WTC11 (cell line): ENCODE measurements around the gene USP11. TPM values are rescaled to one million over a fixed set of nuclear protein-coding genes. Genes with fewer than 3 reads are reported as not detected.

Experiments
- ATAC-seq: fragments of 200-7000 bp; cut with Tn5 transposase; 2 replicates; pipeline ENCODE4 v1.10.0; 2021; ENCODE audit warnings: mild to moderate bottlenecking, moderate library complexity
- CTCF ChIA-PET: fragments of 300-600 bp; sonication (Branson Sonifier 250); formaldehyde crosslinking; loops from one replicate; lab custom pipeline; 2021; ENCODE audit warnings: antibody characterized with exemption; lab: Charles Lee
- POLR2A ChIA-PET: fragments of 350-600 bp; sonication (Branson Sonifier 250); formaldehyde crosslinking; loops from one replicate; lab custom pipeline; 2021; ENCODE audit warnings: antibody characterized with exemption; lab: Charles Lee
- DNase-seq: peaks from one replicate; pipeline ENCODE4 v3.0.0; 2021; ENCODE audit warnings: low spot score
- H3K27ac Mint-ChIP-seq: 2 replicates; pipeline ENCODE4 v1.8.0; 2021; ENCODE audit warnings: mixed read lengths
- H3K27me3 Mint-ChIP-seq: 2 replicates; pipeline ENCODE4 v1.8.0; 2021; ENCODE audit warnings: low read depth, mild to moderate bottlenecking, moderate library complexity, mixed read lengths
- H3K36me3 Mint-ChIP-seq: 2 replicates; pipeline ENCODE4 v1.8.0; 2021; ENCODE audit warnings: mixed read lengths
- H3K4me1 Mint-ChIP-seq: 2 replicates; pipeline ENCODE4 v1.8.0; 2022; ENCODE audit warnings: mixed read lengths
- H3K4me3 Mint-ChIP-seq: 2 replicates; pipeline ENCODE4 v1.8.0; 2021; ENCODE audit warnings: mild to moderate bottlenecking, moderate library complexity, mixed read lengths
- H3K9me3 Mint-ChIP-seq: 2 replicates; pipeline ENCODE4 v1.8.0; 2021; ENCODE audit warnings: mixed read lengths
- CREM ChIP-seq: sonication (generic); formaldehyde crosslinking; IDR thresholded peaks from 2 replicates; pipeline ENCODE4 v1.8.1; 2022; ENCODE audit warnings: mild to moderate bottlenecking, missing genetic modification reagents, moderate library complexity
- ESRRA ChIP-seq: sonication (generic); formaldehyde crosslinking; IDR thresholded peaks from 2 replicates; pipeline ENCODE4 v1.8.1; 2022; ENCODE audit warnings: mild to moderate bottlenecking, missing genetic modification reagents, borderline replicate concordance
- FOXK1 ChIP-seq: sonication (generic); formaldehyde crosslinking; IDR thresholded peaks from 2 replicates; pipeline ENCODE4 v1.8.0; 2022; ENCODE audit warnings: mild to moderate bottlenecking, moderate library complexity, missing genetic modification reagents
- GABPB1 ChIP-seq: sonication (generic); formaldehyde crosslinking; IDR thresholded peaks from 2 replicates; pipeline ENCODE4 v1.8.1; 2023; ENCODE audit warnings: mild to moderate bottlenecking, missing genetic modification reagents
- HMGA2 ChIP-seq: fragments of 250-450 bp; sonication (Bioruptor Pico); IDR thresholded peaks from 2 replicates; pipeline ENCODE4 v1.4.0; 2021; ENCODE audit warnings: mild to moderate bottlenecking, moderate library complexity
- MXD4 ChIP-seq: fragments of 250-450 bp; sonication (Bioruptor Pico); IDR thresholded peaks from 2 replicates; pipeline ENCODE4 v1.8.0; 2021; ENCODE audit warnings: mild to moderate bottlenecking, moderate library complexity, borderline replicate concordance
- NFYB ChIP-seq: sonication (generic); formaldehyde crosslinking; conservative IDR thresholded peaks from 2 replicates; pipeline ENCODE4 v1.8.0; 2022; ENCODE audit warnings: low read depth, missing genetic modification reagents
- NR1H2 ChIP-seq: sonication (generic); formaldehyde crosslinking; IDR thresholded peaks from 2 replicates; pipeline ENCODE4 v1.9.0; 2021; ENCODE audit warnings: mild to moderate bottlenecking, moderate library complexity, missing genetic modification reagents
- NR3C1 ChIP-seq: sonication (generic); formaldehyde crosslinking; conservative IDR thresholded peaks from 2 replicates; pipeline ENCODE4 v1.8.1; 2023; ENCODE audit warnings: low read depth, mild to moderate bottlenecking, missing genetic modification reagents
- PRRX2 ChIP-seq: fragments of 250-450 bp; sonication (Bioruptor Pico); IDR thresholded peaks from 2 replicates; pipeline ENCODE4 v1.8.0; 2021; ENCODE audit warnings: mild to moderate bottlenecking
- TEAD4 ChIP-seq: sonication (generic); formaldehyde crosslinking; IDR thresholded peaks from 2 replicates; pipeline ENCODE4 v1.8.0; 2022; ENCODE audit warnings: mild to moderate bottlenecking, missing genetic modification reagents
- ZNF138 ChIP-seq: sonication (generic); formaldehyde crosslinking; conservative IDR thresholded peaks from 2 replicates; pipeline ENCODE4 v1.8.1; 2022; ENCODE audit warnings: mild to moderate bottlenecking, moderate library complexity, missing genetic modification reagents
- ZNF317 ChIP-seq: sonication (generic); formaldehyde crosslinking; IDR thresholded peaks from 2 replicates; pipeline ENCODE4 v1.8.1; 2023; ENCODE audit warnings: low read depth, mild to moderate bottlenecking, moderate library complexity, missing genetic modification reagents, borderline replicate concordance
- ZNF416 ChIP-seq: fragments of 250-450 bp; sonication (Bioruptor Pico); IDR thresholded peaks from 2 replicates; pipeline ENCODE4 v1.9.0; 2021; ENCODE audit warnings: mild to moderate bottlenecking, inconsistent platforms
- ZNF671 ChIP-seq: fragments of 250-450 bp; sonication (Bioruptor Pico); IDR thresholded peaks from 2 replicates; pipeline ENCODE4 v1.8.0; 2021; ENCODE audit warnings: mild to moderate bottlenecking
- total RNA-seq: library from RNA; stranded (reverse); gene quantifications from 3 replicates; pipeline ENCODE4 v1.2.3, GENCODE V29; 2021
- TF ChIP-seq, protein P1 (sequence below): sonication (generic); formaldehyde crosslinking; IDR thresholded peaks from 2 replicates; pipeline ENCODE4 v1.8.0; 2023; ENCODE audit warnings: missing genetic modification reagents
- TF ChIP-seq, protein P2 (sequence below): fragments of 250-450 bp; sonication (Bioruptor Pico); IDR thresholded peaks from 2 replicates; pipeline ENCODE4 v1.8.0; 2021; ENCODE audit warnings: mild to moderate bottlenecking
- TF ChIP-seq, protein P3 (sequence below): sonication (generic); formaldehyde crosslinking; IDR thresholded peaks from 2 replicates; pipeline ENCODE4 v1.8.1; 2023; ENCODE audit warnings: mild to moderate bottlenecking, missing genetic modification reagents, moderate library complexity
- TF ChIP-seq, protein P4 (sequence below): sonication (generic); formaldehyde crosslinking; IDR thresholded peaks from 2 replicates; pipeline ENCODE4 v1.8.1; 2023; ENCODE audit warnings: mild to moderate bottlenecking, missing genetic modification reagents, borderline replicate concordance
- TF ChIP-seq, protein P5 (sequence below): fragments of 250-450 bp; sonication (Bioruptor Pico); IDR thresholded peaks from 2 replicates; pipeline ENCODE4 v1.9.0; 2021; ENCODE audit warnings: mild to moderate bottlenecking, borderline replicate concordance
- TF ChIP-seq, protein P6 (sequence below): fragments of 250-450 bp; sonication (Bioruptor Pico); IDR thresholded peaks from 2 replicates; pipeline ENCODE4 v1.9.0; 2021; ENCODE audit warnings: mild to moderate bottlenecking
- TF ChIP-seq, protein P7 (sequence below): sonication (generic); formaldehyde crosslinking; IDR thresholded peaks from 2 replicates; pipeline ENCODE4 v1.8.1; 2023; ENCODE audit warnings: mild to moderate bottlenecking, moderate library complexity, missing genetic modification reagents

Gene USP11
- total RNA-seq, 1 experiment from 2014 or later = 86.8 TPM

DNA sequence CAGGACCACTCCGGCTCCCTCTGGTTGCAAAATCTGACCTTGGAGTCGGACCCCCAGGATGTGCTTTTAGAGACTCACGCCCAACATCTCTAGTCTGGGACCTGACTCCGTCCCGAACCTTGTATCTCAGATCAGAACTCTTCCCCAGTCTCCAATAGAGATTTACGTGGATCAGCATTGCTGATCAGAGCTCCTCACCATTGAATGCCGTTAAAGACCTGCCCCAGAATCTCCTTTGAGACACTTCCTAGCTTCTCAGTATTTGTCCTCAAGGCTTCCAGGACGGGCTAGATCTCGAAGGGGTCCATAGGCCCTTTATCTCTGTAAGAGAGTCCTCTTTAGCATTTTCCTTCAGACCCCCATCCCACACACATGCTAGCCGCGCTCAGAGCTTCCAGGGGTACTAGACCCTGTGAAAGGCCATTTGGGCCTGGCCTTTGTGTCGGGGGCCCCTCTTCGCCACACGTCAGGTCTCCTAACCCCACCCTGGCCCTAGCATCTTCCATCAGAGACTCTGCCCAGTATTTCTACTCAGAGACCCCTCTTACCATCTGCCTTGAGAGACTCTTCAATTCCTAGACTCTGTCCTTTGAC is 38.5 kb upstream of the USP11 start (continued):
- TF ChIP-seq NR1H2 (CRISPR knock-in tag) (no peak), TEAD4 (CRISPR knock-in tag) (no peak), ESRRA (CRISPR knock-in tag) (no peak)

DNA sequence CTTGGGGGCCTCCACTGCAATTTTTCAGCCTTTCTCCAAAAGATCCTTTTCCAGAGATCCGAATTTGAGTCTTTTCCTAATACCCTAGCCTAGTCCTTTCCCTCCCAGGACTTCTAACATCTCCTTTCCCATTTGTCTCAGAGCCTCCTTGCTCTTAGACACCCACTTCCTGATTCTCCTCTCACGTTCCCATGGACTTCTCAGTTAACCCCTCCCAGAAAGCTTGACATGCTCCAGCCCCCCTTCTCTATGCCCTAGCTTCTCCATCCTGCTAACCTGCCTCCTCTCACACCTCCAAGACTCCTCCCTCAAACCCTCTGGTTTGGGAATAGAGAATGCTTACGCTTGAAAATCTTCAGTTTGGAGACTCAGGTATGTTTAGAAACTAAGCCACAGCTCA is 36.7 kb upstream of the USP11 start:
- no peaks in the 10 kb centered on the region for H3K27me3 Mint-ChIP-seq
- peaks cover 35% of the 10 kb centered on the region for H3K36me3 Mint-ChIP-seq
- peak overlapping the region; percentile 68 for H3K27ac Mint-ChIP-seq
- ChIA-PET POLR2A (no interaction called here), CTCF (interaction anchor here (0.6 kb wide), 1 partner anchor 186 kb away, joined by 3 read pairs; no protein-coding TSS in a partner anchor)
- peaks cover 55% of the 10 kb centered on the region for H3K4me1 Mint-ChIP-seq
- ATAC-seq = no peak
- no peak for DNase-seq
- no peaks in the 10 kb centered on the region for H3K9me3 Mint-ChIP-seq
- peak overlapping the region; percentile 92 for H3K4me3 Mint-ChIP-seq
- TF ChIP-seq ZNF317 (CRISPR knock-in tag) (no peak), MXD4 (CRISPR knock-in tag) (no peak), ZNF138 (CRISPR knock-in tag) (no peak), CREM (no peak), NR3C1 (no peak), GABPB1 (CRISPR knock-in tag) (no peak), NFYB (no peak), ZNF671 (CRISPR knock-in tag) (no peak), HMGA2 (CRISPR knock-in tag) (no peak), PRRX2 (CRISPR knock-in tag) (no peak), ZNF416 (no peak), FOXK1 (CRISPR knock-in tag) (no peak)
- TF ChIP-seq, protein P1, sequence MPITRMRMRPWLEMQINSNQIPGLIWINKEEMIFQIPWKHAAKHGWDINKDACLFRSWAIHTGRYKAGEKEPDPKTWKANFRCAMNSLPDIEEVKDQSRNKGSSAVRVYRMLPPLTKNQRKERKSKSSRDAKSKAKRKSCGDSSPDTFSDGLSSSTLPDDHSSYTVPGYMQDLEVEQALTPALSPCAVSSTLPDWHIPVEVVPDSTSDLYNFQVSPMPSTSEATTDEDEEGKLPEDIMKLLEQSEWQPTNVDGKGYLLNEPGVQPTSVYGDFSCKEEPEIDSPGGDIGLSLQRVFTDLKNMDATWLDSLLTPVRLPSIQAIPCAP (CRISPR knock-in tag) = no peak
- TF ChIP-seq, protein P2, sequence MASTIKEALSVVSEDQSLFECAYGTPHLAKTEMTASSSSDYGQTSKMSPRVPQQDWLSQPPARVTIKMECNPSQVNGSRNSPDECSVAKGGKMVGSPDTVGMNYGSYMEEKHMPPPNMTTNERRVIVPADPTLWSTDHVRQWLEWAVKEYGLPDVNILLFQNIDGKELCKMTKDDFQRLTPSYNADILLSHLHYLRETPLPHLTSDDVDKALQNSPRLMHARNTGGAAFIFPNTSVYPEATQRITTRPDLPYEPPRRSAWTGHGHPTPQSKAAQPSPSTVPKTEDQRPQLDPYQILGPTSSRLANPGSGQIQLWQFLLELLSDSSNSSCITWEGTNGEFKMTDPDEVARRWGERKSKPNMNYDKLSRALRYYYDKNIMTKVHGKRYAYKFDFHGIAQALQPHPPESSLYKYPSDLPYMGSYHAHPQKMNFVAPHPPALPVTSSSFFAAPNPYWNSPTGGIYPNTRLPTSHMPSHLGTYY = no peak
- TF ChIP-seq, protein P3, sequence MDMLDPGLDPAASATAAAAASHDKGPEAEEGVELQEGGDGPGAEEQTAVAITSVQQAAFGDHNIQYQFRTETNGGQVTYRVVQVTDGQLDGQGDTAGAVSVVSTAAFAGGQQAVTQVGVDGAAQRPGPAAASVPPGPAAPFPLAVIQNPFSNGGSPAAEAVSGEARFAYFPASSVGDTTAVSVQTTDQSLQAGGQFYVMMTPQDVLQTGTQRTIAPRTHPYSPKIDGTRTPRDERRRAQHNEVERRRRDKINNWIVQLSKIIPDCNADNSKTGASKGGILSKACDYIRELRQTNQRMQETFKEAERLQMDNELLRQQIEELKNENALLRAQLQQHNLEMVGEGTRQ (CRISPR knock-in tag) = no peak
- TF ChIP-seq, protein P4, sequence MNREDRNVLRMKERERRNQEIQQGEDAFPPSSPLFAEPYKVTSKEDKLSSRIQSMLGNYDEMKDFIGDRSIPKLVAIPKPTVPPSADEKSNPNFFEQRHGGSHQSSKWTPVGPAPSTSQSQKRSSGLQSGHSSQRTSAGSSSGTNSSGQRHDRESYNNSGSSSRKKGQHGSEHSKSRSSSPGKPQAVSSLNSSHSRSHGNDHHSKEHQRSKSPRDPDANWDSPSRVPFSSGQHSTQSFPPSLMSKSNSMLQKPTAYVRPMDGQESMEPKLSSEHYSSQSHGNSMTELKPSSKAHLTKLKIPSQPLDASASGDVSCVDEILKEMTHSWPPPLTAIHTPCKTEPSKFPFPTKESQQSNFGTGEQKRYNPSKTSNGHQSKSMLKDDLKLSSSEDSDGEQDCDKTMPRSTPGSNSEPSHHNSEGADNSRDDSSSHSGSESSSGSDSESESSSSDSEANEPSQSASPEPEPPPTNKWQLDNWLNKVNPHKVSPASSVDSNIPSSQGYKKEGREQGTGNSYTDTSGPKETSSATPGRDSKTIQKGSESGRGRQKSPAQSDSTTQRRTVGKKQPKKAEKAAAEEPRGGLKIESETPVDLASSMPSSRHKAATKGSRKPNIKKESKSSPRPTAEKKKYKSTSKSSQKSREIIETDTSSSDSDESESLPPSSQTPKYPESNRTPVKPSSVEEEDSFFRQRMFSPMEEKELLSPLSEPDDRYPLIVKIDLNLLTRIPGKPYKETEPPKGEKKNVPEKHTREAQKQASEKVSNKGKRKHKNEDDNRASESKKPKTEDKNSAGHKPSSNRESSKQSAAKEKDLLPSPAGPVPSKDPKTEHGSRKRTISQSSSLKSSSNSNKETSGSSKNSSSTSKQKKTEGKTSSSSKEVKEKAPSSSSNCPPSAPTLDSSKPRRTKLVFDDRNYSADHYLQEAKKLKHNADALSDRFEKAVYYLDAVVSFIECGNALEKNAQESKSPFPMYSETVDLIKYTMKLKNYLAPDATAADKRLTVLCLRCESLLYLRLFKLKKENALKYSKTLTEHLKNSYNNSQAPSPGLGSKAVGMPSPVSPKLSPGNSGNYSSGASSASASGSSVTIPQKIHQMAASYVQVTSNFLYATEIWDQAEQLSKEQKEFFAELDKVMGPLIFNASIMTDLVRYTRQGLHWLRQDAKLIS (CRISPR knock-in tag) = no peak
- TF ChIP-seq, protein P5, sequence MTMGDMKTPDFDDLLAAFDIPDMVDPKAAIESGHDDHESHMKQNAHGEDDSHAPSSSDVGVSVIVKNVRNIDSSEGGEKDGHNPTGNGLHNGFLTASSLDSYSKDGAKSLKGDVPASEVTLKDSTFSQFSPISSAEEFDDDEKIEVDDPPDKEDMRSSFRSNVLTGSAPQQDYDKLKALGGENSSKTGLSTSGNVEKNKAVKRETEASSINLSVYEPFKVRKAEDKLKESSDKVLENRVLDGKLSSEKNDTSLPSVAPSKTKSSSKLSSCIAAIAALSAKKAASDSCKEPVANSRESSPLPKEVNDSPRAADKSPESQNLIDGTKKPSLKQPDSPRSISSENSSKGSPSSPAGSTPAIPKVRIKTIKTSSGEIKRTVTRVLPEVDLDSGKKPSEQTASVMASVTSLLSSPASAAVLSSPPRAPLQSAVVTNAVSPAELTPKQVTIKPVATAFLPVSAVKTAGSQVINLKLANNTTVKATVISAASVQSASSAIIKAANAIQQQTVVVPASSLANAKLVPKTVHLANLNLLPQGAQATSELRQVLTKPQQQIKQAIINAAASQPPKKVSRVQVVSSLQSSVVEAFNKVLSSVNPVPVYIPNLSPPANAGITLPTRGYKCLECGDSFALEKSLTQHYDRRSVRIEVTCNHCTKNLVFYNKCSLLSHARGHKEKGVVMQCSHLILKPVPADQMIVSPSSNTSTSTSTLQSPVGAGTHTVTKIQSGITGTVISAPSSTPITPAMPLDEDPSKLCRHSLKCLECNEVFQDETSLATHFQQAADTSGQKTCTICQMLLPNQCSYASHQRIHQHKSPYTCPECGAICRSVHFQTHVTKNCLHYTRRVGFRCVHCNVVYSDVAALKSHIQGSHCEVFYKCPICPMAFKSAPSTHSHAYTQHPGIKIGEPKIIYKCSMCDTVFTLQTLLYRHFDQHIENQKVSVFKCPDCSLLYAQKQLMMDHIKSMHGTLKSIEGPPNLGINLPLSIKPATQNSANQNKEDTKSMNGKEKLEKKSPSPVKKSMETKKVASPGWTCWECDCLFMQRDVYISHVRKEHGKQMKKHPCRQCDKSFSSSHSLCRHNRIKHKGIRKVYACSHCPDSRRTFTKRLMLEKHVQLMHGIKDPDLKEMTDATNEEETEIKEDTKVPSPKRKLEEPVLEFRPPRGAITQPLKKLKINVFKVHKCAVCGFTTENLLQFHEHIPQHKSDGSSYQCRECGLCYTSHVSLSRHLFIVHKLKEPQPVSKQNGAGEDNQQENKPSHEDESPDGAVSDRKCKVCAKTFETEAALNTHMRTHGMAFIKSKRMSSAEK (CRISPR knock-in tag) = no peak
- TF ChIP-seq, protein P6, sequence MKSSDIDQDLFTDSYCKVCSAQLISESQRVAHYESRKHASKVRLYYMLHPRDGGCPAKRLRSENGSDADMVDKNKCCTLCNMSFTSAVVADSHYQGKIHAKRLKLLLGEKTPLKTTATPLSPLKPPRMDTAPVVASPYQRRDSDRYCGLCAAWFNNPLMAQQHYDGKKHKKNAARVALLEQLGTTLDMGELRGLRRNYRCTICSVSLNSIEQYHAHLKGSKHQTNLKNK (CRISPR knock-in tag) = no peak
- TF ChIP-seq, protein P7, sequence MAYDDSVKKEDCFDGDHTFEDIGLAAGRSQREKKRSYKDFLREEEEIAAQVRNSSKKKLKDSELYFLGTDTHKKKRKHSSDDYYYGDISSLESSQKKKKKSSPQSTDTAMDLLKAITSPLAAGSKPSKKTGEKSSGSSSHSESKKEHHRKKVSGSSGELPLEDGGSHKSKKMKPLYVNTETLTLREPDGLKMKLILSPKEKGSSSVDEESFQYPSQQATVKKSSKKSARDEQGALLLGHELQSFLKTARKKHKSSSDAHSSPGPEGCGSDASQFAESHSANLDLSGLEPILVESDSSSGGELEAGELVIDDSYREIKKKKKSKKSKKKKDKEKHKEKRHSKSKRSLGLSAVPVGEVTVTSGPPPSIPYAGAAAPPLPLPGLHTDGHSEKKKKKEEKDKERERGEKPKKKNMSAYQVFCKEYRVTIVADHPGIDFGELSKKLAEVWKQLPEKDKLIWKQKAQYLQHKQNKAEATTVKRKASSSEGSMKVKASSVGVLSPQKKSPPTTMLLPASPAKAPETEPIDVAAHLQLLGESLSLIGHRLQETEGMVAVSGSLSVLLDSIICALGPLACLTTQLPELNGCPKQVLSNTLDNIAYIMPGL (CRISPR knock-in tag) = no peak
